Kidney epithelial cell (primary cell): ENCODE measurements around the gene SCN5A. TPM values are rescaled to one million over a fixed set of nuclear protein-coding genes. Genes with fewer than 3 reads are reported as not detected.

Experiments
- DNase-seq: peaks from one replicate; pipeline ENCODE4 v3.0.0-alpha.2; 2010; ENCODE audit warnings: low read depth
- H3K27me3 ChIP-seq: 2 replicates; pipeline ENCODE4 v1.6.0; 2011; ENCODE audit warnings: low read length; ENCODE audit not compliant: control insufficient read depth, insufficient read depth
- H3K36me3 ChIP-seq: 2 replicates; pipeline ENCODE4 v1.5.1; 2011; ENCODE audit warnings: low read length; ENCODE audit not compliant: control insufficient read depth, insufficient read depth
- H3K4me3 ChIP-seq: 2 replicates; pipeline ENCODE4 v1.5.1; 2011; ENCODE audit warnings: low read depth, mild to moderate bottlenecking, control low read depth, low read length
- total RNA-seq: library from RNA; depleted of rRNA; stranded (reverse); fragments of >200 nt; gene quantifications from 2 replicates; pipeline ENCODE4 v1.2.3, GENCODE V29; 2015
- TF ChIP-seq, protein P1 (sequence below): IDR thresholded peaks from 2 replicates; pipeline ENCODE4 v1.5.1; 2011; ENCODE audit warnings: mild to moderate bottlenecking, moderate library complexity, low read length, control low read depth, inconsistent platforms; ENCODE audit not compliant: insufficient read depth, poor library complexity, severe bottlenecking

SCN5A gene
- total RNA-seq, 1 donor from 2014 or later = 3.8 TPM

DNA sequence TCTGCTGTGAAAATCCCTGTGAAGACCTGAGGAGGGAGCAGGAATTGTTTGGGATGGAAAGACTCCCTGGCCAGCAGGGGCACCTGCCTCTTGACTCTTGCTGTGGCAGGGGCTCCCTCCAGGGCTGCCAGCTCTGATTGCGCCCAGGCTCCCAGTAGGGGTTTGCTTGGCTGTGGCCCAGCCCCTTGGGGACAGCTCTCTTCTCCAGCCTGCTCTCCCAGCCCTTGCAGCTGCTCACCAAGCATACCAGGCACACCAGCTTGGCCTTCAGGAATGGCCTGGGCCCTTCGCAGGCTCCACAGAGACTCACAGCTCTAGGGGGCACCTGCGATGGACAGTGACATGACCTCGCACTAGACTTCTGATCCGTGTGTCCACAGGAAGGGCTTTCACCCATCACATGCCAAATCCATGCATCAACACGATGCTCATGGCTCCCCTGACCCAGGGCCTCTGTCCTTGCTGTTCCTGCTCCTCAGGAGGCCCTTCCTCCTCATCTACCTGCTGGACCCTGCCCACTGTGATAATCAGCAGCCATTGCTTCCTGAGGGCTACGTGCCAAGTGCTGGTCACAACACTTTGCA is 61.8 kb downstream of the SCN5A start:
- no peaks in the 10 kb centered on the region for H3K36me3 ChIP-seq
- no peaks in the 10 kb centered on the region for H3K27me3 ChIP-seq
- TF ChIP-seq, protein P1, sequence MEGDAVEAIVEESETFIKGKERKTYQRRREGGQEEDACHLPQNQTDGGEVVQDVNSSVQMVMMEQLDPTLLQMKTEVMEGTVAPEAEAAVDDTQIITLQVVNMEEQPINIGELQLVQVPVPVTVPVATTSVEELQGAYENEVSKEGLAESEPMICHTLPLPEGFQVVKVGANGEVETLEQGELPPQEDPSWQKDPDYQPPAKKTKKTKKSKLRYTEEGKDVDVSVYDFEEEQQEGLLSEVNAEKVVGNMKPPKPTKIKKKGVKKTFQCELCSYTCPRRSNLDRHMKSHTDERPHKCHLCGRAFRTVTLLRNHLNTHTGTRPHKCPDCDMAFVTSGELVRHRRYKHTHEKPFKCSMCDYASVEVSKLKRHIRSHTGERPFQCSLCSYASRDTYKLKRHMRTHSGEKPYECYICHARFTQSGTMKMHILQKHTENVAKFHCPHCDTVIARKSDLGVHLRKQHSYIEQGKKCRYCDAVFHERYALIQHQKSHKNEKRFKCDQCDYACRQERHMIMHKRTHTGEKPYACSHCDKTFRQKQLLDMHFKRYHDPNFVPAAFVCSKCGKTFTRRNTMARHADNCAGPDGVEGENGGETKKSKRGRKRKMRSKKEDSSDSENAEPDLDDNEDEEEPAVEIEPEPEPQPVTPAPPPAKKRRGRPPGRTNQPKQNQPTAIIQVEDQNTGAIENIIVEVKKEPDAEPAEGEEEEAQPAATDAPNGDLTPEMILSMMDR = no peak
- DNase-seq = no peak
- H3K4me3 ChIP-seq = no peak overlapping the region

- Histone ChIP-seq H3K4me3 (no peak overlapping the region), H3K36me3 (no peaks in the 10 kb centered on the region), H3K27me3 (no peaks in the 10 kb centered on the region)
- TF ChIP-seq, protein P1 = no peak
- no peak for DNase-seq
Measured at GRCh38 chr3:38586546-38587520, 62.7 kb downstream of the SCN5A start.

DNA sequence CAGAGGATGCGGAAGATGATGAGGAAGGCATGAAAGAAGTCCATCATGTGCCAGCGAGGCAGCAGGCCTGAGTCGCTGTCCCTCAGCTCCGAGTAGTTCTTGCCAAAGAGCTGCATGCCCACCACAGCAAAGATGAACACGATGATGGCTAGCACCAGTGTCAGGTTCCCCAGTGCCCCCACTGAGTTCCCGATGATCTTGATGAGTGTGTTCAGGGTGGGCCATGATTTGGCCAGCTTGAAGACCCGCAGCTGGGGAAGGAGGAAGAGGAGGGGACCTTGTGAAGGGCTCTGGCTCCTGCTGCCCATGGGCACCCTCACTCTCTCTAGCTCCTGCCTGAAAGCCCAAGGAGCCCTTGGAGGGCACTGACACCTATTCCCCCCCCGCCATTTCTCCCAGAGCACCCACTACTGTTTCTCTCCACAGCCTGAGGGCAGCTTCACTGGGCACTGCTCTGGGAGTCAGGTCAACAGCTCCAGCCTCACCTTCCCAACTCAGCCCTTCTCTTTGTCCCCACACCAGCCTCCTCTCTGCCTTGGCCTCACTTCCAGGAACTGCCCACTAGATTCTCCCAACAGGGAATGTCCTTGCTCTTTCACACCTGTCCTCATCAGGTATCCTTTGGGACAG is 63.6 kb downstream of the SCN5A start:
- H3K27me3 ChIP-seq = no peaks in the 10 kb centered on the region
- H3K4me3 ChIP-seq = no peak overlapping the region
- no peaks in the 10 kb centered on the region for H3K36me3 ChIP-seq
- TF ChIP-seq, protein P1 = no peak
- no peak for DNase-seq

DNA sequence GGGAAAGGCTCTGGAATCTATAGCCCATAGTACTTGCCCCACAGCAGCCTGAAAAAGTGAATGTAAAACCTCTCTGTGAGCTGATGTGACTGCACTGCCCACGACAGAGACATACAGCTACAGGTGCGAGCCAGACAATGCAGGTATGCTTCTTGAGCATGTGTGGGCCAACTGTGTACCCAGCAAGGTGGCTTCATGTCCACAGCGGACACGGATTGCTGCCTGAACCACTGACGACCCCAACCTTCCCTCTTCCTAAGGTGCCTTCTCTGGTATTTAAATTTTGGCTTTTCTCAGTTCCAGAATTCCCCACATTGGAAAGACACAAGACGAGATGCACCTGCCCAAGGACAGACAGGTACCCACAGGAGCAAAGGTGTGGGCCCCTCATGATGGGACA is 65.8 kb downstream of the SCN5A start:
- no peak overlapping the region for H3K4me3 ChIP-seq
- H3K27me3 ChIP-seq = no peaks in the 10 kb centered on the region
- no peak for DNase-seq
- TF ChIP-seq, protein P1 = no peak
- no peaks in the 10 kb centered on the region for H3K36me3 ChIP-seq

DNA sequence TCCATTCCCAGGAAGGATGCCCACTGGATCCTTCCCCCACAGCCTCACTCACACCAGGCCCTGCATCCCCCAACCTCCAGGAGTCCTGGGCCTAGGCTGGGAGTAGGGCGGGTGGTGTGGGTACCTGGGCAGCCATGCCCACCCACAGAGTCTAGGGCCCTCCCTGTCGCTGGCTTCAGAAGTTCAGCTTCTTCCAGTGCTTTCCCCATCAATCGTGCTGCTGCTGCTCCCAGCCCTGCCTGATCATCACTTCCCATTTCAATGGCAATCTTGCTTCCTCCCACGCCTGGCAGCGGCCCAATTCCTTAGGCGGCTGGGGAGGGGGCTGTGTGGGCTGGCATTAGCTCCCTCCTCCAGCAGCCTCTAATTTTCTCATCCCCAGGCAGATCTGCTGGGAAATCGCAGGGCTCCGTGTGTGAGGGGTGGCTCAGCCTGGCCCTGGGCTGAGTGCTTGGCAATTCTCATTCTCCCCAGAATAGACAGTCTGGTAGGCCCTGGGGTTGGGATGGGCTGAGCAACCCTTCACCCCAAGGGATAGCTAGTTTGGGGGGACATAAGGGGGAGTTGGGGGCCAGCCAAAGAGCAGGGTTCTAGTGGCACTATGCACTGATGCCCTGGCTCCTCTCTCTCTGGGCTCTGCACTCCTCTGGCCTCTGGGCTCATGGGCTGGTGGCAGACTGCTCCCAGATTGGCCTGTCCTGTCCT is 66.4 kb downstream of the SCN5A start:
- TF ChIP-seq, protein P1 = no peak
- Histone ChIP-seq H3K4me3 (no peak overlapping the region), H3K27me3 (no peaks in the 10 kb centered on the region), H3K36me3 (no peaks in the 10 kb centered on the region)
- DNase-seq = no peak
